Measurements from ENCODE around the gene TMEM273. TPM values are rescaled to one million over a fixed set of nuclear protein-coding genes. Genes with fewer than 3 reads are reported as not detected.

Gene TMEM273
- total RNA-seq, 1 experiment from 2014 or later, result not detected

- no peaks in the 10 kb centered on the region for H3K9me2 ChIP-seq (ENCODE audit: insufficient read depth)
- CTCF ChIA-PET, result no interaction called here
- no peaks in the 10 kb centered on the region for H3K9me3 ChIP-seq (ENCODE audit: control insufficient read depth in 1 of 2, insufficient read depth in 1 of 2, low read depth in 1 of 2, low read length in 2 of 2)
- no peak overlapping the region for H3K4me3 ChIP-seq (replicated peaks in 1 of 2; ENCODE audit: low read depth in 1 of 2, low read length in 2 of 2)
- H3K4me2 ChIP-seq (ENCODE audit: low read length), result no peak overlapping the region
- H3K4me1 ChIP-seq (ENCODE audit: control insufficient read depth in 1 of 2, insufficient read depth in 2 of 2, low read length in 2 of 2), result no peaks in the 10 kb centered on the region
- H4K20me1 ChIP-seq (ENCODE audit: insufficient read depth), result no peaks in the 10 kb centered on the region
- H3K36me3 ChIP-seq (ENCODE audit: control insufficient read depth in 1 of 2, insufficient read depth in 2 of 2, low read length in 2 of 2), result no peaks in the 10 kb centered on the region
- no peak overlapping the region for H3K27ac ChIP-seq (ENCODE audit: low read depth, low read length)
- TF ChIP-seq CBX3 (IDR thresholded peaks at IDR 0.05; ENCODE audit: low read depth), result no peak
- TF ChIP-seq CTCF (IDR thresholded peaks at IDR 0.05 in 2 of 3, conservative IDR thresholded peaks at IDR 0.05 in 1 of 3; ENCODE audit: borderline replicate concordance in 1 of 3, insufficient read depth in 1 of 3, low read depth in 2 of 3, low read length in 2 of 3), result 0 out of 6 replicates have a peak, but pooled peaks of 1 of the 3 experiments have one; percentile 11
- no peak for TF ChIP-seq CEBPB (IDR thresholded peaks at IDR 0.05; ENCODE audit: low read depth)
- no peak for TF ChIP-seq POLR2A (IDR thresholded peaks at IDR 0.05; ENCODE audit: borderline replicate concordance, extremely low read depth, insufficient read depth, insufficient read length)
- H3K79me2 ChIP-seq (ENCODE audit: insufficient read depth, low read length), result no peaks in the 10 kb centered on the region
- POLR2A ChIA-PET, result no interaction called here
- ATAC-seq (no peak), DNase-seq (ENCODE audit: low read depth, low spot score) (no peak)
- peaks cover 45% of the 10 kb centered on the region for H3K27me3 ChIP-seq (ENCODE audit: insufficient read depth, low read length)
- no peak overlapping the region for H2AFZ ChIP-seq (ENCODE audit: low read depth, low read length, poor library complexity, severe bottlenecking)
- H3K9ac ChIP-seq (ENCODE audit: low read length), result no peak overlapping the region
- no TSS peak for BruUV-seq (replicated peaks)
- RAD21 ChIA-PET (ENCODE audit: low non-redundant PET in 1 of 2, low total read pairs in 2 of 2, uncharacterized antibody in 2 of 2, unreplicated experiment in 2 of 2), result no interaction called here
- intact Hi-C loops (cut with micrococcal nuclease), result no loop called here
Measured at GRCh38 chr10:49132362-49132737, 55.8 kb downstream of the TMEM273 start.

GRCh38 chr10:49131507-49132361 lies 56.5 kb downstream of the TMEM273 start:
- H3K9ac ChIP-seq (ENCODE audit: low read length), result no peak overlapping the region
- TF ChIP-seq MAX (IDR thresholded peaks at IDR 0.05) (no peak), ZNF274 (IDR thresholded peaks at IDR 0.05; ENCODE audit: low read depth, low read length) (no peak)
- H4K20me1 ChIP-seq (ENCODE audit: insufficient read depth), result no peaks in the 10 kb centered on the region
- no peaks in the 10 kb centered on the region for H3K79me2 ChIP-seq (ENCODE audit: insufficient read depth, low read length)
- H2AFZ ChIP-seq (ENCODE audit: low read depth, low read length, poor library complexity, severe bottlenecking), result no peak overlapping the region
- no peaks in the 10 kb centered on the region for H3K36me3 ChIP-seq (ENCODE audit: control insufficient read depth in 1 of 2, insufficient read depth in 2 of 2, low read length in 2 of 2)
- ATAC-seq (no peak), DNase-seq (ENCODE audit: low read depth, low spot score) (no peak)
- no TSS peak for BruUV-seq (replicated peaks)
- H3K27me3 ChIP-seq (ENCODE audit: insufficient read depth, low read length), result peaks cover 44% of the 10 kb centered on the region
- no peaks in the 10 kb centered on the region for H3K9me3 ChIP-seq (ENCODE audit: control insufficient read depth in 1 of 2, insufficient read depth in 1 of 2, low read depth in 1 of 2, low read length in 2 of 2)
- CTCF ChIA-PET, result no interaction called here
- POLR2A ChIA-PET, result no interaction called here
- H3K4me2 ChIP-seq (ENCODE audit: low read length), result no peak overlapping the region
- RAD21 ChIA-PET (ENCODE audit: low non-redundant PET in 1 of 2, low total read pairs in 2 of 2, uncharacterized antibody in 2 of 2, unreplicated experiment in 2 of 2), result no interaction called here
- no peaks in the 10 kb centered on the region for H3K4me1 ChIP-seq (ENCODE audit: control insufficient read depth in 1 of 2, insufficient read depth in 2 of 2, low read length in 2 of 2)
- intact Hi-C loops (cut with micrococcal nuclease), result no loop called here
- no peaks in the 10 kb centered on the region for H3K9me2 ChIP-seq (ENCODE audit: insufficient read depth)
- no peak overlapping the region for H3K4me3 ChIP-seq (replicated peaks in 1 of 2; ENCODE audit: low read depth in 1 of 2, low read length in 2 of 2)
- no peak overlapping the region for H3K27ac ChIP-seq (ENCODE audit: low read depth, low read length)
